Kidney capillary endothelial cell (primary cell): ENCODE results near the gene ERO1A.

Experiments
- DNase-seq: peaks from one replicate; pipeline ENCODE4 v3.0.0-alpha.2; 2018; ENCODE audit warnings: low spot score

ERO1A gene

GRCh38 chr14:52607061-52607460, 88.3 kb downstream of the ERO1A start:
- no peak for DNase-seq

DNA sequence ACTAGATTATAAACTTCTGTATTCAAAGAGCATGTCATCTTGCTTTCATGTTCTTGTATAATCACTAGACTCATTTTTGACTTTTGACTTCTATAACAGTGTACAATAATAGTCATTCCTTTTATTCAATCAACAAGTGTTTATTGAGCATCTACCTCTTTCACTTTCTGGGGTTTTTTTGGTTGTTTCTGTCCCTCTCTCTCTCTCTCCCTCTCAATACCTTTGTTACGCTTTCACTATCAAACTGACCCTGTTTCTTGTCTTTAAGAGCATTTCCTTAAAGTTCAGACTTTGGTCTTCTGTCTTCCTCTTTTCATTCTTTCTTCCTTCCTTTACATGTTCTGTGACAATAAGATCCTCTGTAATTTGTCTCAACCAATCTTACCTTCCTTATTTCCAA, 93.2 kb downstream of the ERO1A start:
- DNase-seq = no peak

- DNase-seq = no peak
Measured at GRCh38 chr14:52599974-52600373, 95.4 kb downstream of the ERO1A start.

GRCh38 chr14:52598568-52598967, 96.8 kb downstream of the ERO1A start:
- no peak for DNase-seq

GRCh38 chr14:52596861-52597260, 98.5 kb downstream of the ERO1A start:
- DNase-seq = no peak

DNA sequence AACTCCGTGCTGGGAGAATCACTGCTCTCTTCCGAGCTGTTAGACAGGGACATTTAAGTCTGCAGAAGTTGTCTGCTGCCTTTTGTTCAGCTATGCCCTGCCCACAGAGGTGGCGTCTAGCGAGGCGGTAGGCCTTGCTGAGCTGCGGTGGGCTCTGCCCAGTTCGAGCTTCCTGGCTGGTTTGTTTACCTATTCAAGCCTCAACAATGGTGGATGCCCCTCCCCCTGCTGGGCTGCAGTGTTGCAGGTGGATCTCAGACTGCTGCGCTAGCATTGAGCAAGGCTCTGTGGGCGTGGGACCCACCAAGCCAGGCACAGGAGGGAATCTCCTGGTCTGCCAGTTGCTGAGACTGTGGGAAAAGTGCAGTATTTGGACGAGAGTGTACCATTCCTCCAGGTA, 99.0 kb downstream of the ERO1A start:
- DNase-seq = no peak

DNA sequence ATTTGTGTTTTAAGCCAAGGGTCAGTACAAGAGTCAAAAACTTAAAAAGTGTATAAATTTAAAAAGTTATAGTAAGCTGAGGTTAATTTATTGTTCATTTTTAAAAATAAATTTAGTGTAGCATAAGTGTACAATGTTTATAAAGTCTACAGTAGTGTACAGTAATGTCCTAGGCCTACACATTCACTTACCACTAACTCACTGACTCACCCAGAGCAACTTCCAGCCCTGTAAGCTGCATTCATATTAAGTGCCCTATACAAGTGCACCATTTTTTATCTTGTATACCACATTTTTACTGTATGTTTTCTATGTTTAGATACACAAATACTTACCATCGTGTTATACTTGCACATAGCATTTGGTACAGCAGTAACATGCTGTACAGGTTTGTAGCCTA, 105.0 kb downstream of the ERO1A start:
- DNase-seq = no peak
